ENCODE data around the gene SMOC2.

DNA sequence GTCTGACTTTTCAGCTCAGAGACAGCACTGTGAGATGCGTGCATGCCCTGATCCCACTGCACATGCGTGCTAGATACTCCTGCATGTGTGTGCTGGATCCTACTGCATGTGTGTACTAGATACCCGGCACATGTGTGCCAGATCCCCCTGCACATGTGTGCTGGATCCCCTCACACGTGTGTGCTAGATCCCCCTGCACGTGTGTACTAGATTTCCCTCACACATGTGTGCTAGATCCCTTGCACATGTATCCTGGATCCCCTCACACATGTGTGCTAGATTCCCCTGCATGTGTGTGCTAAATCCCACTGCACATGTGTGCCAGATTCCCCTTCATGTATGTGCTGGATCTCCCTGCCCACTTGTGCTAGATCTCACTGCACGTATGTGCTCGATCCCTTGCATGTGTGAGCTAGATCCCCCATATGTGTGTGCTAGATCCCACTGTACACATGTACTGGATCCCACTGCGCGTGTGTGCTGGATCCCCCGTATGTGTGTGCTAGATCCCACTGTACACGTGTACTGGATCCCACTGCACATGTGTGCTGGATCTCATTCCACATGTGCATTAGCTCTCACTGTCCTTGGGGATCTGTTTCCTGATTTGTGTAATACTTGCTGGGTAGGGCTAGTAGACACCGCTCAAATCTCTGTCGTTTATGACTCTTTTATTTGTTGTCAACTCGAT is 214.6 kb downstream of the SMOC2 start:
- TF ChIP-seq, protein P1, sequence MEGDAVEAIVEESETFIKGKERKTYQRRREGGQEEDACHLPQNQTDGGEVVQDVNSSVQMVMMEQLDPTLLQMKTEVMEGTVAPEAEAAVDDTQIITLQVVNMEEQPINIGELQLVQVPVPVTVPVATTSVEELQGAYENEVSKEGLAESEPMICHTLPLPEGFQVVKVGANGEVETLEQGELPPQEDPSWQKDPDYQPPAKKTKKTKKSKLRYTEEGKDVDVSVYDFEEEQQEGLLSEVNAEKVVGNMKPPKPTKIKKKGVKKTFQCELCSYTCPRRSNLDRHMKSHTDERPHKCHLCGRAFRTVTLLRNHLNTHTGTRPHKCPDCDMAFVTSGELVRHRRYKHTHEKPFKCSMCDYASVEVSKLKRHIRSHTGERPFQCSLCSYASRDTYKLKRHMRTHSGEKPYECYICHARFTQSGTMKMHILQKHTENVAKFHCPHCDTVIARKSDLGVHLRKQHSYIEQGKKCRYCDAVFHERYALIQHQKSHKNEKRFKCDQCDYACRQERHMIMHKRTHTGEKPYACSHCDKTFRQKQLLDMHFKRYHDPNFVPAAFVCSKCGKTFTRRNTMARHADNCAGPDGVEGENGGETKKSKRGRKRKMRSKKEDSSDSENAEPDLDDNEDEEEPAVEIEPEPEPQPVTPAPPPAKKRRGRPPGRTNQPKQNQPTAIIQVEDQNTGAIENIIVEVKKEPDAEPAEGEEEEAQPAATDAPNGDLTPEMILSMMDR (IDR thresholded peaks at IDR 0.05): no peak
- TF ChIP-seq POLR2A (IDR thresholded peaks at IDR 0.05): no peak

All from thyroid gland (tissue), 4 donors.